ENCODE measurements around the gene GAPT.
A peak's percentile ranks its signal among the peaks of the same experiment; 100 is the strongest.

The GAPT gene

GRCh38 chr5:58457050-58457449 is 34.2 kb upstream of the GAPT start:
- DNase-seq (no peak), ATAC-seq (no peak)
- H3K36me3 Mint-ChIP-seq (ENCODE audit: low read depth), result no peaks in the 10 kb centered on the region
- H3K27me3 Mint-ChIP-seq, result peaks cover 17% of the 10 kb centered on the region
- no peak overlapping the region for H3K27ac Mint-ChIP-seq
- peaks cover 14% of the 10 kb centered on the region for H3K4me1 Mint-ChIP-seq
- H3K4me3 Mint-ChIP-seq, result no peak overlapping the region
- H3K9me3 Mint-ChIP-seq, result no peaks in the 10 kb centered on the region

DNA sequence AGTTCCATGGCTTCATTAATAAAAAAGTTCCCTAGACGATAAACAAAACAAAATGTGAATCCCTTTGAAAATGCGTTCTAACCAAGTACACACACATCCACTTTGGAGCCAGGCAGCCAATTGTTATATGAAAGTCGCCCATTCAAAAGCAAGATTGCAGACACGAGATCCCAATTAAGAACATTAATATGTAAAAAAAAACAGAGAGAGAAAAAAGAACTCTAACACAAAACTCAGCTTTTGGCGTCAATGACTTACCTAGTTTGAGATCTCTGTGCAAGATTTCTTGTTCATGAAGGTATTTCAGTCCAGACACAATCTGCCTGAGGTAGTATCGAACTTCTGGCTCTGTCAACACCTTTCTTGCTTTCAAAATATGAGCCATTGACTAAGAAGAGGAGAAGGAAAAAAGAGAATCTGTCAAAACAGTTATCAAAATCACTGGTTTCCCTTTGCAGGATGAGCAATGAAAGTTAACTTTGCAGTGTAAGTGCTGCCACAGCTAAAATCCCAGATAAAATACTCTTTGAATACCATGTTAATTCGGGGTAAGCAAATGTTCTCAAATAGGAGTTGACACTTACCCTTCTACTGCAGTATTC is 33.0 kb upstream of the GAPT start:
- no peak for DNase-seq
- Mint-ChIP-seq H3K27me3 (peaks cover 17% of the 10 kb centered on the region), H3K27ac (no peak overlapping the region), H3K4me1 (peaks cover 14% of the 10 kb centered on the region), H3K4me3 (no peak overlapping the region), H3K36me3 (ENCODE audit: low read depth) (no peaks in the 10 kb centered on the region), H3K9me3 (no peaks in the 10 kb centered on the region)
- no peak for ATAC-seq

GRCh38 chr5:58458743-58459145 is 32.5 kb upstream of the GAPT start:
- Mint-ChIP-seq H3K4me1 (peaks cover 14% of the 10 kb centered on the region), H3K27me3 (peaks cover 17% of the 10 kb centered on the region), H3K27ac (no peak overlapping the region), H3K9me3 (no peaks in the 10 kb centered on the region), H3K36me3 (ENCODE audit: low read depth) (no peaks in the 10 kb centered on the region), H3K4me3 (peak overlapping the region; percentile 79)
- no peak for DNase-seq
- ATAC-seq, result no peak

DNA sequence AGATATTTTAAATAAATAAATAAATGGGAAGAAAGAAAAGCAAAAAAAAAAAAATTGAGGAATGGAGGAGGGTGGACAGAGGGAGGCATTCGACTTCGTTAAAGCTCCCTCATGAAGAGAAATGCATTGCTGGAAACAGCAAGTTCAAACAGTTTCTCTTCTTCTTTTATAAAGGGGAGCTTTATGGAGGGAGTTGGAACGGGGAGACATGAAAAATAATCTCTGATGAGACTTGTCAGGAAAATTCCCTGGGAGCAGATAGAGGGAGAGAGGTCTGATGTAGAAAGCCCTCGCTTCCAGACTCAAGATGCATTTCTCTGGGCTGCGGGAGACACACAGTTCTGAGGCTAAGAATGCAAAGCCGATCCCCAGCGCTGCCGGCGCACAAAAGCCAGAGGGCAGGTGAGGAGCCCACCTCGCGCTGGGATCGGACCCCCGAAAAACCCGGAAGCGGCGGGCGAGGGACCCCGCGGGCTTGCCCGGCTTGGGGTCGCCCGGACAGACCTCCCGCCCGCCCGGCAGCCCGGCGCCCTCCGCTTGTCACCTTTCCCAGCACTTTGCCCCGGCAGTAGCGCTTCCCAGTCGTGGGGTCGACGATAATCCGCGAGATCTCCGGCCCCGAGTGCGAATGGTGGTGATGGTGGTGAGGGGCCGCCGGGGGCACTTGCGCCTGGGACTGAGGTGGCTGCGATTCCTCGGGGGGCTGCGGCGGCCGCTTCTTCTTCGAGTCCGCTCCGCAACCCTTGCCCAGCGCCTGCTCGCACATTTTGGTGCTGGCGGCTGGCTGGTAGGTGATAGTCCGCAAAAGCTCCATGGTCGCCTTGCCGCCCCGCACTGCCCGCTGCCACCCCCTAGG is 31.9 kb upstream of the GAPT start:
- peak overlapping the region; percentile 79 for H3K4me3 Mint-ChIP-seq
- H3K27ac Mint-ChIP-seq, result no peak overlapping the region
- H3K9me3 Mint-ChIP-seq, result no peaks in the 10 kb centered on the region
- H3K4me1 Mint-ChIP-seq, result peaks cover 14% of the 10 kb centered on the region
- DNase-seq, result peak; percentile 19
- no peak for ATAC-seq
- H3K36me3 Mint-ChIP-seq (ENCODE audit: low read depth), result no peaks in the 10 kb centered on the region
- H3K27me3 Mint-ChIP-seq, result peaks cover 17% of the 10 kb centered on the region

- peak within 1 kb of the TSS; percentile 29 for H3K27ac Mint-ChIP-seq
- peak within 1 kb of the TSS; percentile 79 for H3K4me3 Mint-ChIP-seq
- DNase-seq (peak; percentile 84), ATAC-seq (peak; percentile 76)
- H3K9me3 Mint-ChIP-seq, result no peaks in the 10 kb centered on the region
- H3K36me3 Mint-ChIP-seq (ENCODE audit: low read depth), result no peaks in the 10 kb centered on the region
- peaks cover 17% of the 10 kb centered on the region for H3K27me3 Mint-ChIP-seq
- peaks cover 14% of the 10 kb centered on the region for H3K4me1 Mint-ChIP-seq
Observed at GRCh38 chr5:58460002-58460731, 31.1 kb upstream of the GAPT start, which contains the start of gene PLK2. TSS of gene PLK2 (minus strand) at chr5:58460086. CDS start at chr5:58459959, 127 bp downstream.

GRCh38 chr5:58460732-58461286 is 30.4 kb upstream of the GAPT start:
- H3K27me3 Mint-ChIP-seq, result peaks cover 17% of the 10 kb centered on the region
- ATAC-seq (peak; percentile 79), DNase-seq (peak; percentile 91)
- H3K36me3 Mint-ChIP-seq (ENCODE audit: low read depth), result no peaks in the 10 kb centered on the region
- no peaks in the 10 kb centered on the region for H3K9me3 Mint-ChIP-seq
- peak overlapping the region; percentile 29 for H3K27ac Mint-ChIP-seq
- peak overlapping the region; percentile 79 for H3K4me3 Mint-ChIP-seq
- peaks cover 14% of the 10 kb centered on the region for H3K4me1 Mint-ChIP-seq

DNA sequence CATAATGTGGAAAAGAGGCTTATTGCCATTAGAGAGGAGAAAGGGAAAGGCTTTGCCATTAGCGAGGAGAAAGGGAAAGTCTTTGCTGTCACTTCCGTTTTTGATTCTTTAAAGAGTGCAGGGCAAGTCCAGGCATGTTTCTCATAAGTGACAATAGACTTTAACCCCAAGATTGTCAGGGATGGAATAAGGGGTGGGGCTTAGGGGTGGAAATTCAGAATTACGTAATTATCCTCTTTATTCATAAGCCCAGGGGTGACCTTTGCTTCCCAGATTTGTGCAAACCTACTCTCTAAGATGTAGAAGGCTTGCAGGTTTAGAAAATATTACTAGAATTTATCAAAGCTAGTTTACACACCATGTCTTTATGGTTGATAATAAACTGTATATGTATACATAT is 29.1 kb upstream of the GAPT start:
- H3K36me3 Mint-ChIP-seq (ENCODE audit: low read depth), result no peaks in the 10 kb centered on the region
- no peak overlapping the region for H3K27ac Mint-ChIP-seq
- H3K4me1 Mint-ChIP-seq, result peaks cover 14% of the 10 kb centered on the region
- no peaks in the 10 kb centered on the region for H3K9me3 Mint-ChIP-seq
- ATAC-seq, result no peak
- DNase-seq, result no peak
- no peak overlapping the region for H3K4me3 Mint-ChIP-seq
- H3K27me3 Mint-ChIP-seq, result peaks cover 17% of the 10 kb centered on the region

DNA sequence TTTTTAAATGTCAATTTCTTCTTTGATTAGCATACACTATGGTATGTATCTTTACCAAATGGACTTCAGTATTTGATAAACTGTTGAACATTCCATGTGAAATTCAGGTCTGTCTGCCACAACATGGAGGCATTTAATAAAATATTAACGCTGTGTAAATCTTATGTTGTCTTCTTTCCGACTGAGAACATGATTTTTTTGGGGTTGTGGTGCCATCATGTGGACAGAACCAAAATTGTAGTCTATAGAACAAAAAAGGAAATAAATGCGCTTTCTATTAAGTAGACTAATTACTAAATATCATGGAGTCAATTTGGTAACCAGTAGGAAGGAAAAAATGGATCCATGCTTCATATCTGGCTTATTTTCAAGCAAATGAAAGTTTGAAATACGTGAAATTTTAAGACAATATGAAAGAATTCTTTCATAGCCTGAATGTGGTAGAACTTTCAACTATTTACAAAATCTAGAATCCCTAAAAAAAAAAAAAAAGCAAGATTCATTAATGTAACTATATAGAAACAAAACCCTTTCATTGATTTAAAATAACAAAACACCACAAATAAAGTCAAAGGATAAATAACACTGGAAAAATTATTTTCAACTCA is 28.5 kb upstream of the GAPT start:
- no peak overlapping the region for H3K27ac Mint-ChIP-seq
- H3K4me1 Mint-ChIP-seq, result peaks cover 14% of the 10 kb centered on the region
- ATAC-seq (no peak), DNase-seq (peak; percentile 17)
- peaks cover 15% of the 10 kb centered on the region for H3K27me3 Mint-ChIP-seq
- no peak overlapping the region for H3K4me3 Mint-ChIP-seq
- H3K36me3 Mint-ChIP-seq (ENCODE audit: low read depth), result no peaks in the 10 kb centered on the region
- no peaks in the 10 kb centered on the region for H3K9me3 Mint-ChIP-seq

- Mint-ChIP-seq H3K27ac (no peak overlapping the region), H3K4me3 (no peak overlapping the region), H3K9me3 (no peaks in the 10 kb centered on the region), H3K4me1 (no peaks in the 10 kb centered on the region), H3K36me3 (ENCODE audit: low read depth) (no peaks in the 10 kb centered on the region), H3K27me3 (no peaks in the 10 kb centered on the region)
- peak; percentile 13 for DNase-seq
- peak; percentile 84 for ATAC-seq
Observed at GRCh38 chr5:58466939-58467338, 24.3 kb upstream of the GAPT start.

DNA sequence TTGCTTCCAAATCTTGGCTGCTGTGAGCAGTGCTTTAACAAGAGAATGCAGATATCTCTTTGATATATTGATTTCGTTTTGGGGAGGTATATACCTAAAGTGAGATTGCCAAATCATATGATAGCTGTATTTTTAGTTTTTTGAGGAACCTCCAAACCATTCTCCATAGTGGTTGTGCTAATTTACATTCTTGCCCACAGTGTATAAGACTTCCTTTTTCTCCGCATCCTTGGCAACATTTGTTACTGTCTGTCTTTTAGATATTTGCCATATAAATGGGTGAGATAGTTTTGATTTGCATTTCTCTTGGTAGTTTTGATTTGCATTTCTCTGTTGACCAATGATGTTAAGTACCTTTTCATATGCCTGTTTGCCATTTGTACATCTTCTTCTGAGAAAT is 21.3 kb upstream of the GAPT start:
- Mint-ChIP-seq H3K27ac (no peak overlapping the region), H3K4me3 (no peak overlapping the region), H3K36me3 (ENCODE audit: low read depth) (no peaks in the 10 kb centered on the region), H3K4me1 (no peaks in the 10 kb centered on the region), H3K27me3 (no peaks in the 10 kb centered on the region), H3K9me3 (no peaks in the 10 kb centered on the region)
- DNase-seq (no peak), ATAC-seq (no peak)

GRCh38 chr5:58475404-58475803 is 15.8 kb upstream of the GAPT start:
- DNase-seq (no peak), ATAC-seq (no peak)
- Mint-ChIP-seq H3K27ac (no peak overlapping the region), H3K27me3 (peaks cover 2% of the 10 kb centered on the region), H3K4me1 (peaks cover 2% of the 10 kb centered on the region), H3K9me3 (peaks cover 6% of the 10 kb centered on the region), H3K4me3 (no peak overlapping the region), H3K36me3 (ENCODE audit: low read depth) (no peaks in the 10 kb centered on the region)

DNA sequence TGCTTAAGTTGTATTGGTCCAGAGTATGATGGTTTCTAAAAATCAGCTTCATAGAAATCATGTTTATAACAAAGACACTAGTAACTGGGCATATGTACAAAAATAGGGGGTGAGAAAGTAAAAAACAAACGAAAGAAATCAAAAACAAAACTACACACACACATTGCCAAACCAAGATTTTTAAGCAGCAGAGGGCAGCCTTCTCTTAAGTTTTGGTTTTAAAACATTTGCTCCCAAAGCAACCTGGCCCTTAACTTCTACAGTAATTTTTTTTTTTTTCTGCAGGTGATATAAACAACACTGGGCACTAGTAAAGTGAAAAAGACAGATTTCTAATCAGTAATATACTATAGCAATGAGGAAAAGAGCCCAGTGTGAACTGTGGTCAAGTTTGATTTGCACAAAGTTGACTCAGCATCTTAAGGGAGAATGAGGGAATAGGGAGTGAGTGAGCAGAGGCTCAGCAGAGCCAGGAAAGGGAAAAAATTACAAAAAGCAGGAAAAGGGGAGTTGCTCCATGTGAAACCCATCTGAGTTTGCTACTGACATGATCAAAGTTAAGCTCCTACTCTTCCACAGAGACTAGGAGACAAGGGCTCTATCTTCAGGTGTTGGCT is 13.4 kb upstream of the GAPT start:
- DNase-seq, result no peak
- Mint-ChIP-seq H3K27me3 (peaks cover 2% of the 10 kb centered on the region), H3K4me1 (peaks cover 2% of the 10 kb centered on the region), H3K36me3 (ENCODE audit: low read depth) (no peaks in the 10 kb centered on the region), H3K4me3 (no peak overlapping the region), H3K27ac (no peak overlapping the region), H3K9me3 (peaks cover 6% of the 10 kb centered on the region)
- no peak for ATAC-seq

DNA sequence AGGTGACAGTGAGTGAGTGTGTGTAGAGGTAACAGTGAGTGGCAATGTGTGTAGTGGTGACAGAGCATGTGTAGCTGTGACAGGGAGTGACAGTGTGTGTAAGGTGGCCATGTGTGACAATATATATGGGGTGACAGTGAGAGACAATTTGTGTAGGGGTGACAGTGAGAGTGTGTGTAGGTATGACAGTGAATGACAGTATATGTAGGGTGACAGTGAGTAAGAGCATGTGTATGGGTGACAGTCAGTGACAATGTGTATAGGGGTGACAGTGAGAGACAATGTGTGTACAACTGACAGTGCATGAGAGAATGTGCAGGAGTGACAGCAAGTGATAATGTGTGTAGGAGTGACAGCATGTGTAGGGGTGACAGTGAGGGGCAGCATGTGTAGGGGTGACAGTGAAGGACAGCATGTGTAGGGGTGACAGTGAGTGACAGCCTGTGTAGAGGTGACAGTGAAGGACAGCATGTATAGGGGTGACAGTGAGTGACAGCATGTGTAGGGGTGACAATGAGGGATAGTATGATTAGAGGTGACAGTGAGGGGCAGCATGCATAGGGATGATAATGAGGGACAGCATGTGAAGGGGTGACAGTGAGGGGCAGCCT is 10.1 kb upstream of the GAPT start:
- no peak for DNase-seq
- H3K4me1 Mint-ChIP-seq, result peaks cover 4% of the 10 kb centered on the region
- no peak overlapping the region for H3K27ac Mint-ChIP-seq
- no peak overlapping the region for H3K4me3 Mint-ChIP-seq
- no peaks in the 10 kb centered on the region for H3K36me3 Mint-ChIP-seq (ENCODE audit: low read depth)
- peaks cover 2% of the 10 kb centered on the region for H3K27me3 Mint-ChIP-seq
- peaks cover under 1% of the 10 kb centered on the region for H3K9me3 Mint-ChIP-seq
- no peak for ATAC-seq

Measured in activated naive CD8-positive, alpha-beta T cell treated with anti-CD3 and anti-CD28 coated beads, Interleukin-2, amount 50 U/mL, for 24 hours (primary cell).